Suprapubic skin (tissue), 4 donors: ENCODE measurements around the gene GJA3. TPM values are rescaled to one million over a fixed set of nuclear protein-coding genes. Genes with fewer than 3 reads are reported as not detected.
A peak's percentile ranks its signal among the peaks of the same experiment; 100 is the strongest.

Source experiments
- DNase-seq, 2 donors: peaks; one replicate each; pipeline ENCODE4 v3.0.0-alpha.2; 2019; ENCODE audit warnings: low spot score in 2 of 2
- H3K27ac ChIP-seq: fragments of 200-600 bp; sonication (generic); one replicate; pipeline ENCODE4 v1.5.1; 2019
- H3K27me3 ChIP-seq: fragments of 200-600 bp; sonication (generic); one replicate; pipeline ENCODE4 v1.5.1; 2019
- H3K36me3 ChIP-seq: fragments of 200-600 bp; sonication (generic); one replicate; pipeline ENCODE4 v1.5.1; 2019
- H3K4me1 ChIP-seq: fragments of 200-600 bp; sonication (generic); one replicate; pipeline ENCODE4 v1.5.1; 2019
- H3K4me3 ChIP-seq: fragments of 200-600 bp; sonication (generic); one replicate; pipeline ENCODE4 v1.5.1; 2019; ENCODE audit warnings: mild to moderate bottlenecking
- H3K9me3 ChIP-seq: fragments of 200-600 bp; sonication (generic); one replicate; pipeline ENCODE4 v1.5.1; 2019
- EP300 ChIP-seq: sonication (generic); formaldehyde crosslinking; IDR thresholded peaks from one replicate; pipeline ENCODE4 v1.6.1; 2017; ENCODE audit warnings: antibody characterized with exemption
- POLR2A ChIP-seq, 2 donors: fragments of 450-650 bp; IDR thresholded peaks; one replicate each; pipeline ENCODE4 v1.6.1; 2017; ENCODE audit warnings: antibody characterized with exemption in 2 of 2, mild to moderate bottlenecking in 2 of 2, moderate library complexity in 2 of 2
- POLR2AphosphoS5 ChIP-seq, 3 donors: sonication (generic); formaldehyde crosslinking; IDR thresholded peaks; one replicate each; pipeline ENCODE4 v1.6.1; 2017; ENCODE audit warnings: antibody characterized with exemption in 3 of 3
- WGBS: methylation state at CpG from one replicate; pipeline ENCODE4 v1.1.5; 2018; 5-methylcytosine and 5-hydroxymethylcytosine counted together
- total RNA-seq, 4 donors: library from RNA; depleted of rRNA; stranded (reverse); fragments of >200 nt; gene quantifications; one replicate each; pipeline ENCODE4 v1.1.0, GENCODE V29; 2016
- TF ChIP-seq, protein P1 (sequence below), 2 donors: fragments of 200-600 bp in 1 of 2; fragments of 450-650 bp in 1 of 2; sonication (generic) in 1 of 2; IDR thresholded peaks; one replicate each; pipeline ENCODE4 v1.5.1; 2016 to 2019; ENCODE audit warnings: antibody characterized with exemption in 2 of 2, mild to moderate bottlenecking in 1 of 2, moderate library complexity in 1 of 2

GJA3 gene
- total RNA-seq, 4 donors from 2014 or later = 0.25 to 0.94 (median 0.30) TPM; not detected in 1

DNA sequence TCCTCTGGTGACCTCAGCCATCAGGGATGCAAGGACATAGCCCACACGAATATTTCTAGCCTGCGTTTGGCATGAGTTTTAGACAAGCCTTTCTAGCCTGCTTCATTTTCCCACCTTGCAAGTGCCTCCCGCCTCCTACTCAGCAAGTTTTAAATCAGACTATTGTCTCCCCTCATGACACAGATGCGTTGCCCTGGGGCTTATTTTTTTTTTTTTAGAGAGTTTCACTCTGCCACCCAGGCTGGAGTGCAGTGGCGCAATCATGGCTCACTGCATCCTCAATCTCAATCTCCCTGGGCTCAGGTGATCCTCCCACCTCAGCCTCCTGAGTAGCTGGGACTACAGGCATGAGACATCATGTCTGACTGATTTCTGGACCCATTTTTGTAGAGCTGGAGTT is 17.3 kb upstream of the GJA3 start:
- H3K4me3 ChIP-seq = no peak overlapping the region
- peak in 1 of 2 donors; percentile 34 for DNase-seq
- 66% methylated on average over 5 of the region's 5 CpGs for WGBS
- peaks cover 16% of the 10 kb centered on the region for H3K27me3 ChIP-seq
- H3K36me3 ChIP-seq = no peaks in the 10 kb centered on the region
- no peaks in the 10 kb centered on the region for H3K9me3 ChIP-seq
- H3K27ac ChIP-seq = no peak overlapping the region
- H3K4me1 ChIP-seq = peaks cover 31% of the 10 kb centered on the region
- no peak for TF ChIP-seq POLR2AphosphoS5 (IDR thresholded peaks at IDR 0.05)

DNA sequence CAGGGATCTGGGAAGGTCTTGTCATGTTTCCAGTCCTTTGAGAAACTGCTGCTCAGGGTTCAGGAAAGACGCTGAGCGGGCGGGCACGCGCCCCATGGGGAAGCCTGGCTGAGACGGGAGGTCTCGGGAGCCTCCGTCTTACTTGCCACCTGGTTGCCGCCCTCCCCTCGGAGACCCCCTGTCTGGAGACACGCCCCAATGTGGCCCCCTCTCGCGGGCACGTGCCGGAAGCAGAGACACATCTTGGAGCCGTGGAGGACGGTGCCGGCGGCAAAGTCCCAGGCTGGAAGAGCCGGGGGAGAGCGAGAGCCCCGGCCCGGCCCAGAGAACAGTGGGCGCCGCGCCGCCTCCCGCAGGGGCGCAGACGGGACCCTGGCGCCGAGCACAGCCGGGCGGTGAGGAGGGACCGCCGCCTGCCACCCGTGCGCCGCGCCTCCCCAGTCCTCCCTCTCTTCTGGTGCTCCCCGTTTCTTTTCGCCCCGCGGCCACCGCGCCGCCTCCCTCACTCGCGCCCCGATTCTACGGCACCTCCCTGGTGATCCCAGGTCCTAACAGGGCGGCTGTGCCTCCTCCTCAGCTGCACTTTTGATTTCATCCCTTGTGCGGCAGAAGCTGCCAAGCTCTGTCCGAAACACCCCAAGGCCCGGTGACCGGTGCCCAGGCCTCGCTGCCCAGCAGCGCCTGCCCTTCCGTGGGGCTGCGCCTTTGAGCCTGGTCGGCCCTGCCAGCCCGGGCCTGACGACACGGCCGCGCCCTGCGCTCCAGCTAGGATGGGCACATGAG is 16.4 kb upstream of the GJA3 start:
- Histone ChIP-seq H3K4me1 (peaks cover 31% of the 10 kb centered on the region), H3K9me3 (no peaks in the 10 kb centered on the region), H3K27me3 (peaks cover 16% of the 10 kb centered on the region), H3K27ac (no peak overlapping the region), H3K36me3 (no peaks in the 10 kb centered on the region), H3K4me3 (peak overlapping the region; percentile 28)
- peak in 1 of 2 donors; percentile 64 for DNase-seq
- WGBS = 34% methylated on average over 16 of the region's 67 CpGs
- TF ChIP-seq EP300 (no peak), POLR2A (IDR thresholded peaks at IDR 0.05) (no peak), POLR2AphosphoS5 (IDR thresholded peaks at IDR 0.05) (no peak)
- TF ChIP-seq, protein P1, sequence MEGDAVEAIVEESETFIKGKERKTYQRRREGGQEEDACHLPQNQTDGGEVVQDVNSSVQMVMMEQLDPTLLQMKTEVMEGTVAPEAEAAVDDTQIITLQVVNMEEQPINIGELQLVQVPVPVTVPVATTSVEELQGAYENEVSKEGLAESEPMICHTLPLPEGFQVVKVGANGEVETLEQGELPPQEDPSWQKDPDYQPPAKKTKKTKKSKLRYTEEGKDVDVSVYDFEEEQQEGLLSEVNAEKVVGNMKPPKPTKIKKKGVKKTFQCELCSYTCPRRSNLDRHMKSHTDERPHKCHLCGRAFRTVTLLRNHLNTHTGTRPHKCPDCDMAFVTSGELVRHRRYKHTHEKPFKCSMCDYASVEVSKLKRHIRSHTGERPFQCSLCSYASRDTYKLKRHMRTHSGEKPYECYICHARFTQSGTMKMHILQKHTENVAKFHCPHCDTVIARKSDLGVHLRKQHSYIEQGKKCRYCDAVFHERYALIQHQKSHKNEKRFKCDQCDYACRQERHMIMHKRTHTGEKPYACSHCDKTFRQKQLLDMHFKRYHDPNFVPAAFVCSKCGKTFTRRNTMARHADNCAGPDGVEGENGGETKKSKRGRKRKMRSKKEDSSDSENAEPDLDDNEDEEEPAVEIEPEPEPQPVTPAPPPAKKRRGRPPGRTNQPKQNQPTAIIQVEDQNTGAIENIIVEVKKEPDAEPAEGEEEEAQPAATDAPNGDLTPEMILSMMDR (IDR thresholded peaks at IDR 0.05) = no peak

DNA sequence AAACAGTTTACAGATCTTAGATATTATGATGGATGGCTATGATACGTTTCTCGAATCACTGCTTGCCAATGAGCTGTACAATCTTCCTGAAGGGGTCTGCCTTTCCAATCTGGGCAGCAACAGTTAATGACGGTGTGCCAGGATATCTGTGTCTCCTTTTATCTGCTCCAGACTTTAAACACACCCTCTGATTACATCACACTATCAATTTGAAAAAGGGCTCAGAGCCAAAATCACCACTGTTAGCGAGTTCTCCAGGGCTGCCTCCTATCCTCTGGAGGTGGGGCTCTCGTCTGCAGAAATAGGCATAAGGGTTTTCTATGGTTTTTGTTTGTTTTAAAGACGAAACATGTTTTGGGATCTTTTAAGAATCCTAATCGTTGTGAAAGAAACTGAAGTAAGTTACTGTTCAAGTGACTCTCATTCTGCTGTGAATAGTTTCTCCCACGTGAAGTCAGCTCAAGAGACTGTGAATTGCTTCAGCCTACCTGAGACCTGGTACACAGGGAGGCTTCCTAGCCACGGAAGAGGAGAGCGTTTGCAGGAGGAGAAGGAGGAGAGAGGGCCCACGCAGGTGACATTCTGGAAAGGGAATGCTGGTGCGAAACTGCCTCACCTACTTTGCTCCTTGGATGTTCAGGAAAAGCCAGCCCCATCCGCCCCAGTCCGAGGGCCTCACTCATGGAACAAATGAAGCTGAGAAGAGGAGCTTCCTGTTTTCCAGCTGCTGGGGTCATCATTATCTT is 15.2 kb upstream of the GJA3 start:
- Histone ChIP-seq H3K36me3 (no peaks in the 10 kb centered on the region), H3K27ac (no peak overlapping the region), H3K4me3 (no peak overlapping the region), H3K4me1 (peaks cover 31% of the 10 kb centered on the region), H3K9me3 (no peaks in the 10 kb centered on the region), H3K27me3 (peaks cover 16% of the 10 kb centered on the region)
- WGBS = 65% methylated on average over 14 of the region's 14 CpGs
- no peak for DNase-seq
- TF ChIP-seq POLR2A (IDR thresholded peaks at IDR 0.05) = no peak
- TF ChIP-seq, protein P1 (IDR thresholded peaks at IDR 0.05) = no peak

DNA sequence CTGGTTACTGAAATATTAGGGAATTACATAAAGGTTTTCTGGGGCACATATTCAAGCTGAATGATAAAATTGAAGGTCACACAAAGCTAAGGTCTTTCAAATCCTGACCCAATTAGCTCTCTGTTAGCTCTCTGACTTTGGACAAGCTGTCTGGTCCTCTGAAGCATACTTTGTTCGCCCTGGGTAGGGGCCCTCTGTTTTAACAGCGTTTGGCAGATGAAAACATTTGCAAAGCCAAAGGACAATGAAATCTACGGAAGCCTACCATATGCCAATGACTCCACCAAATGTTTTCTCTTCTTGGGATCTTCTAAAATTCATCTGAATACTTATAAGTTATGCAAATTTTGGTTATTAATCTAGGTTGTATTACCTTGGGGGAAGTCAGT is 14.5 kb upstream of the GJA3 start:
- Histone ChIP-seq H3K27me3 (peaks cover 16% of the 10 kb centered on the region), H3K4me3 (peak overlapping the region; percentile 12)

DNA sequence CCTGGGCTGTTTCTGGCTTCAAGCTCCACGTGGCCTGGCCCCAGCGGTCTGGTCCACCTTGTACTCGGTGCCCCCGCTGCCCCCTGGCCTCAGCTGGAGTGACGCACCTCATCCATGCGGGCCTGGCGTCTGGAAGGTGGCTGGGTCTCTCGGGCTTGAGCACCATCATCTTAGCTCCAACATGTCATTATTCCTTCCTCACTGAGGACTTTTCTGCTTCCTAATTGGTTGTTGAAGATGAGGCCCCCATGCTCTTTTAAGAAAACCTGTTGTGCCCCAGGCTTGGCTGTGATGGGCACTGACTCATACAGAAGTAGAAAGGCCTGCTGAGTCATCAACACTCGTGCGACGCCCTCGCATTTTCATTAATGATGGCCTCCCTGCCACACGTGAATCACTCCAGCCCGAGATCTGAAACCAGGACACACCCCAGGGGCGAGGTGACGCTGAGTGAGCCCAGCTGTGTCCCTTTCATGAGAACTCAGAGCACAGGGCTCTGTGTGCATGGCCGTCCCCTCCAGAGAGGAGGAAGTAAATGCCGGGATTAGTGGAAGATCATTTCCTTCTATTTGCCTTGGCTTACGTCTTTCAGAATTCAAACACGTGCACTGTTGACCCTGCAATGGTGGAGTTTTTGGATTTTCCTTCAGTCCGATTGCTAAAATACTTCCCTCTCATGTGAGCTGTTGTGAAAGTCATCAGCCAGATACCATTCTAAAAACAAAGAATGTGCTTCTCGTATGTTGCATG is 14.0 kb upstream of the GJA3 start:
- TF ChIP-seq POLR2A (IDR thresholded peaks at IDR 0.05) = no peak
- peak in 2 of 3 donors; percentile 43 to 79 for TF ChIP-seq POLR2AphosphoS5 (IDR thresholded peaks at IDR 0.05)
- Histone ChIP-seq H3K36me3 (no peaks in the 10 kb centered on the region), H3K4me1 (peaks cover 31% of the 10 kb centered on the region), H3K4me3 (peak overlapping the region; percentile 12), H3K27me3 (peaks cover 16% of the 10 kb centered on the region), H3K9me3 (no peaks in the 10 kb centered on the region), H3K27ac (peak overlapping the region; percentile 56)
- peak; percentile 89 to 93 for DNase-seq
- WGBS = 32% methylated on average over 22 of the region's 22 CpGs

More for the DNA sequence above, 14.5 kb upstream of the GJA3 start:
- Histone ChIP-seq H3K27ac (peak overlapping the region; percentile 56), H3K9me3 (no peaks in the 10 kb centered on the region), H3K36me3 (no peaks in the 10 kb centered on the region), H3K4me1 (peaks cover 31% of the 10 kb centered on the region)
- TF ChIP-seq EP300 (no peak), POLR2A (IDR thresholded peaks at IDR 0.05) (no peak), POLR2AphosphoS5 (IDR thresholded peaks at IDR 0.05) (no peak)
- TF ChIP-seq, protein P1 (IDR thresholded peaks at IDR 0.05) = no peak
- no peak for DNase-seq
- 62% methylated on average over 3 of the region's 3 CpGs for WGBS
